Germinal center (tissue), 1 donor: Measurements from ENCODE around the gene RTEL1.

Experiments
- DNase-seq: peaks from one replicate; pipeline ENCODE4 v3.0.0; 2012; ENCODE audit warnings: mixed read lengths, low spot score

Gene RTEL1

GRCh38 chr20:63690003-63690897 is 32.1 kb downstream of the RTEL1 start:
- DNase-seq, result no peak

DNA sequence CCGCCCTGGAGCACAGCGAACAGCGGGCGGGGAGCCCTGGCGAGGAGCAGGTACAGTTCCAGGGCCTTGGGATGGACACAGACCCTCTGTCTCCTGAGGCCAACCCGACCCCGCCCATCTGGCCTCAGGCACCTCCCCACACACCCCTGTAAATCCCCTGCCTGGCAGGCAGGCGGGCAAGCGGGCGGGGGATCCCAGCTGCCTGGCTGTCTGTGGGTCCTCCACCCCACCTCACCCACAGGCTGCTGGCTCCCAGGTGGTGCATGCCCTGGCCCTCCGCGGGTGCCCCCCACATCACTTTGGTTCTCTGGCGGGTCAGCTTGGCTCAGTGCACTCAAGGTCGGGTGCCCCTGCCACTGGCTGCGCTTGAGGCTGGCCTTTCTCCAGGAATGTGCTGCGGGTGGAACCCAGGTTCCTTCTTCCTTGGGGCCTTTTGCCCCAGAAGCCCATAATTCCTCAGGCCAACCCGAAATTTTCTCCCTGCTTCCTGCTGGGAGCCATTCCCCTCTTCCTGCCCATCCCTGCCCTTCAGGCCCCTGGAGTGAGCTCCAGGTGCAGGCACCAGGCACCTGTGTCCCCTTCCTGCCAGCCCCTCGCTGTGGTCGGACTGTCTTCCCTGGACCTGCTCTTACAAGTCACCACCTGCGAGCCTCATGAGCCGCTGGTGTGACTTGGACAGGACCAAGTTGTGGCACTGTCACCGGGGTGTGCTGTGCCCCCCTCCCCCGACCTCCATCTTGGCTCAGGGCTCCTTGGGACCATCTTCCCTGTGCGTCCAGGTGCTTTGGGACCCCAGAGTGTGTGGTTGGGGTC is 33.0 kb downstream of the RTEL1 start:
- DNase-seq, result no peak

GRCh38 chr20:63691711-63692435 is 33.8 kb downstream of the RTEL1 start:
- DNase-seq, result no peak

GRCh38 chr20:63692436-63693082 is 34.4 kb downstream of the RTEL1 start:
- DNase-seq, result no peak

DNA sequence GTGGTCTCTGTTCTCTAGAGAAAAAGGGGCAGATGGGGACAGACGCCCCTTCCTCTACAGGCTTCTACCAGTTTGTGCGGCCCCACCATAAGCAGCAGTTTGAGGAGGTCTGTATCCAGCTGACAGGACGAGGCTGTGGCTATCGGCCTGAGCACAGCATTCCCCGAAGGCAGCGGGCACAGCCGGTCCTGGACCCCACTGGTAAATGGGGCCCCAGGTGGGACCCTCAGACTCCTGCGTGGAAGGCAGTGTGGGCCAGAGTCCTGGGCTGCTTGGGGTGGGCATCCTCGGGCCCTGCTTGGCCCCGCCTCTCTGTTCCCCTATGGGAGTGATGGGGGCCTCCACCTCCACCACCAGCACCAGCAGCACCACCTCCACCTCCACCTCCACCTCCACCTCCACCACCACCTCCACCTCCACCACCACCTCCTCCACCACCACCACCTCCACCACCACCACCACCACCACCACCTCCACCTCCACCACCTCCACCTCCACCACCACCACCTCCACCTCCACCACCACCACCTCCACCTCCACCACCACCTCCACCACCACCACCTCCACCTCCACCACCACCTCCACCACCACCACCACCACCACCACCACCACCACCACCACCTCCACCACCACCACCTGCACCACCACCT is 35.1 kb downstream of the RTEL1 start:
- DNase-seq, result no peak

DNA sequence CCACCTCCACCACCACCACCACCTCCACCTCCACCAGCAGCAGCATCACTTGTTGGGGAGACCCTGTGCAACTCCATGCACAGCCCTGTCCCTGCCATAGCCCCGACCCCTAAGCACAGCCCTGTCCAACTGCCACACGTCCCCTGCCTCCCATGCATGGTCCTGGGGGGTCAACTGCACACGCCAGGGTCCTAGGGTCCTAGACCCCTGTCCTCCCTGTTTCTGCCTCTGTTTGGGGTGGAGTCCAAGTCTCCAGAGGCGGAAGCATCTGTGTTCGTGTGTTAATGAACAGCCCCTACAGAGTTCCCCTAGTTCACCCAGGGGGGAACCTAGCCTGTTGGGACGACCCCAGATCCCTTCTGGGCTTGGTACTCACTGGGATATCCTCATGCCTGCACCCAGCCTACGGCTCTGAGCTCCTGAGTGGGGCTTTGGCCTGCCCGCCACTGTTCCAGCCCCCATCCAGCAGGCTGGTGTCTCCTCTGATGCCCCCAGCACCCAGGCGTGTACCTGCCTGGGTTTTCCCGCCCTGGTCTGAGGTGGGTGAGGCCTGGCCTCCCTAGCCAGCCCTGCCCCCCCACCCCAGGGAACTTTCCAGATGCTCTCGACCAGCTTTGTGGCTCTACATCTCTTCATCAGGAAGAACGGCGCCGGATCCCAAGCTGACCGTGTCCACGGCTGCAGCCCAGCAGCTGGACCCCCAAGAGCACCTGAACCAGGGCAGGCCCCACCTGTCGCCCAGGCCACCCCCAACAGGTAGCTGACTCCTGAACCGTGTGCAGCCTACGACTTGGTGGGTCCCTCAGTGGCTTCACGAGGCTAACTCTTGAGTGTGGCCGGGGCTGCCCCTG is 35.8 kb downstream of the RTEL1 start:
- no peak for DNase-seq

- DNase-seq, result no peak
Observed at GRCh38 chr20:63694584-63695423, 36.7 kb downstream of the RTEL1 start.

- no peak for DNase-seq
Observed at GRCh38 chr20:63695424-63696305, 37.6 kb downstream of the RTEL1 start.

- DNase-seq, result no peak
Observed at GRCh38 chr20:63696306-63696627, 38.2 kb downstream of the RTEL1 start.

DNA sequence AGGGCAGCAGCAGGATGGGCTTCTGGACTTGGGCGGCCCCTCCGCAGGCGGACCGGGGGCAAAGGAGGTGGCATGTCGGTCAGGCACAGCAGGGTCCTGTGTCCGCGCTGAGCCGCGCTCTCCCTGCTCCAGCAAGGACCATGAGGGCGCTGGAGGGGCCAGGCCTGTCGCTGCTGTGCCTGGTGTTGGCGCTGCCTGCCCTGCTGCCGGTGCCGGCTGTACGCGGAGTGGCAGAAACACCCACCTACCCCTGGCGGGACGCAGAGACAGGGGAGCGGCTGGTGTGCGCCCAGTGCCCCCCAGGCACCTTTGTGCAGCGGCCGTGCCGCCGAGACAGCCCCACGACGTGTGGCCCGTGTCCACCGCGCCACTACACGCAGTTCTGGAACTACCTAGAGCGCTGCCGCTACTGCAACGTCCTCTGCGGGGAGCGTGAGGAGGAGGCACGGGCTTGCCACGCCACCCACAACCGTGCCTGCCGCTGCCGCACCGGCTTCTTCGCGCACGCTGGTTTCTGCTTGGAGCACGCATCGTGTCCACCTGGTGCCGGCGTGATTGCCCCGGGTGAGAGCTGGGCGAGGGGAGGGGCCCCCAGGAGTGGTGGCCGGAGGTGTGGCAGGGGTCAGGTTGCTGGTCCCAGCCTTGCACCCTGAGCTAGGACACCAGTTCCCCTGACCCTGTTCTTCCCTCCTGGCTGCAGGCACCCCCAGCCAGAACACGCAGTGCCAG is 38.7 kb downstream of the RTEL1 start, which contains the start of gene TNFRSF6B:
TSS of gene TNFRSF6B (plus strand) at position 25 of the 729 bp plus-strand sequence. CDS start at position 141, 116 bp downstream.
- DNase-seq, result no peak

DNA sequence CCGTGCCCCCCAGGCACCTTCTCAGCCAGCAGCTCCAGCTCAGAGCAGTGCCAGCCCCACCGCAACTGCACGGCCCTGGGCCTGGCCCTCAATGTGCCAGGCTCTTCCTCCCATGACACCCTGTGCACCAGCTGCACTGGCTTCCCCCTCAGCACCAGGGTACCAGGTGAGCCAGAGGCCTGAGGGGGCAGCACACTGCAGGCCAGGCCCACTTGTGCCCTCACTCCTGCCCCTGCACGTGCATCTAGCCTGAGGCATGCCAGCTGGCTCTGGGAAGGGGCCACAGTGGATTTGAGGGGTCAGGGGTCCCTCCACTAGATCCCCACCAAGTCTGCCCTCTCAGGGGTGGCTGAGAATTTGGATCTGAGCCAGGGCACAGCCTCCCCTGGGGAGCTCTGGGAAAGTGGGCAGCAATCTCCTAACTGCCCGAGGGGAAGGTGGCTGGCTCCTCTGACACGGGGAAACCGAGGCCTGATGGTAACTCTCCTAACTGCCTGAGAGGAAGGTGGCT is 39.3 kb downstream of the RTEL1 start:
- DNase-seq, result no peak

GRCh38 chr20:63697868-63698545 is 39.9 kb downstream of the RTEL1 start:
- no peak for DNase-seq

GRCh38 chr20:63698739-63699465 is 40.8 kb downstream of the RTEL1 start:
- no peak for DNase-seq

DNA sequence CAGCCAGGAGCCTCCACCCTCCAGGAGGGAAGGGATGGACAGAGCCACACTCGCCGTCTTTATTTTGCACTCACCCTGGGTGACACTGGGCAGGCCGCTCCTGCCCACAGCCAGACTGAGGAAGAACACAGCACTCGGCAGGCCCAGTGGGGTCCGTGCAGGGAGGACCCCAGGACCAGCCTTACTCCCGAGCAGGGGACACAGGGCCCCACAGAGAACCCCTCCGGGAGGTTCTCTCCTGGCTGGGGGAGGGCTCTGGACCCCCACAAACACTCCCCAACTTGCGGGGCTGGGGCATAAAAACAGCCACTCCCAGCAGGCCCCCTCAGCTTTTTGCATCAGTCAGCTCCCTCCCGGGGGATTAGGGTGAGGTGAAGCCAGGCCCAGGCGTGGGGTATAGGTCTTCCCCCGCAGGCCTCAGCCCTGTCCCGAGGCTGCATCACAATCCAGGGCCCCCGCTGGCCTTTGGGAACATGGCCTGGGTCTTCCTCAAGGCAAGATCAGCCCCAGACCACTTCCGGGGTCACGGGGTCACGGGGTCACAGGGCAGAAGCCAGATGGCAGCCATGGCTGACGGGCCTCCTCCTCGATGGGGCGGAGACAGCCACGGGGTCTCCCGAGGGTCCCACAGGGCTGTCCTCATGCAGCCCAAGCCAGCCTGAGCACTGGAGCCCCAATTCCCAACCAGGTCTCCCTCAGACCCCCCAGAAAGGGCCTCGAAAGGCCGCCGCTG is 41.5 kb downstream of the RTEL1 start:
- no peak for DNase-seq

DNA sequence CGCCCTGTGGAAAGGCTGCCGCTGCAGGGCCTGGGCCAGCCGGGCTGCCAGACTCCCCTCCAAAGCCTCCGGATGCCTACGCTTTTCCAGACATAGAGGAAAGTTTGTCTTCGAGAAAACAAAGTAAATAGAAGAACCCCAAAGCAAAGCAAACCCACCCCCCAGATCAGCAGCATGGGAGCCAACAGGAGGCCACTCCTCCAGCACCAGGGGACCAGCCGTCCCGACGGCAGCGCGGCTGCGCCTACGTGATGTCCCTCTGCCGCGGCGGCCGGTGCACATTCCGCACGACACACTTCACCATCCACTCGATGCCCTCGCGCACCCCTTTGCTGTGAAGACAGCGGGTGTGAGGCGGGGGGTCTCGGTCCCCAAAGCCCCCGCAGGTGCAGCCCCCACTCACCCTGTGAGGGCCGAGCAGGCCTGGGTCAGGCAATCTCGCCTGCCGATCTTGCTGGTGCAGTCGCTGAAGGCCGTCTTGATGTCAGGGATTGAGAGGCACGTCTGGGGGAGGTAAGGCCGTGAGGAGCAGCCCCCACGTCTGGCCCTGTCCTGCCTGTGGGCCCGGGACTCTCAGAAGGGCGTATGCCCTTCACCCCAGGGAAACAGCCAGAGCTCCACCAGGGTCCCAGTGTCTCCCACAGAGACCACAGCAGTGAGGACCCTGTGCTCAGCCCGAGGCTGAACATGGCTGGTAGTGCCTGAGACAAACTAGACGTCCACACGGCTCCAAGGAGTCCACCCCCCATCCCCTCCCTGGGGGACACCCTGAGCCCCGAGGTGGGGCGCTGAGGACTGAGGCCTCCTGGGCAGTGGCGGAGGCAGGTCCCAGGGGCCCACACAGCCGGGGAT is 42.3 kb downstream of the RTEL1 start:
- DNase-seq, result no peak
